H9 (cell line): ENCODE data around the gene CNOT4. TPM values are rescaled to one million over a fixed set of nuclear protein-coding genes. Genes with fewer than 3 reads are reported as not detected.
"Not testable (repeated sequence)": the region's sequence is repeated elsewhere in the genome, so short reads cannot be mapped to it uniquely, and the experiment has no call there.

Source experiments
- DNase-seq: peaks from one replicate; pipeline ENCODE4 v3.0.0-alpha.2; 2017
- H2AFZ ChIP-seq: one replicate; pipeline ENCODE4 v1.6.1; 2013; ENCODE audit warnings: mild to moderate bottlenecking, low read length, control low read depth, moderate library complexity
- H2AK5ac ChIP-seq: 2 replicates; pipeline ENCODE4 v1.6.1; 2013; ENCODE audit warnings: low read length, control low read depth, mixed read lengths; ENCODE audit not compliant: insufficient read length
- H2BK120ac ChIP-seq: one replicate; pipeline ENCODE4 v1.6.1; 2013; ENCODE audit warnings: low read depth, mild to moderate bottlenecking, low read length, control low read depth, inconsistent platforms; ENCODE audit not compliant: poor library complexity, severe bottlenecking
- H2BK12ac ChIP-seq: 2 replicates; pipeline ENCODE4 v1.6.1; 2013; ENCODE audit warnings: low read length, control low read depth, mixed read lengths, low read depth; ENCODE audit not compliant: insufficient read length
- H2BK15ac ChIP-seq: 2 replicates; pipeline ENCODE4 v1.6.1; 2013; ENCODE audit warnings: low read depth, low read length, control low read depth
- H2BK20ac ChIP-seq: one replicate; pipeline ENCODE4 v1.6.1; 2013; ENCODE audit warnings: low read depth, mild to moderate bottlenecking, low read length, control low read depth, inconsistent platforms; ENCODE audit not compliant: poor library complexity, severe bottlenecking
- H2BK5ac ChIP-seq: 2 replicates; pipeline ENCODE4 v1.6.1; 2013; ENCODE audit warnings: low read length, control low read depth, mixed read lengths; ENCODE audit not compliant: insufficient read length
- H3K14ac ChIP-seq: 2 replicates; pipeline ENCODE4 v1.6.1; 2013; ENCODE audit warnings: low read length, control low read depth; ENCODE audit not compliant: insufficient read depth
- H3K18ac ChIP-seq: 2 replicates; pipeline ENCODE4 v1.6.1; 2013; ENCODE audit warnings: low read depth, mild to moderate bottlenecking, mixed read lengths, low read length, control low read depth; ENCODE audit not compliant: insufficient read length
- H3K23ac ChIP-seq: 2 replicates; pipeline ENCODE4 v1.6.1; 2013; ENCODE audit warnings: low read length, control low read depth, mixed read lengths, low read depth; ENCODE audit not compliant: insufficient read length
- H3K23me2 ChIP-seq: 2 replicates; pipeline ENCODE4 v1.6.1; 2013; ENCODE audit warnings: low read depth, mild to moderate bottlenecking, mixed read lengths, low read length, control low read depth; ENCODE audit not compliant: insufficient read length, poor library complexity, severe bottlenecking
- H3K27ac ChIP-seq: 2 replicates; pipeline ENCODE4 v1.5.1; 2013; ENCODE audit warnings: low read length, control low read depth, mixed read lengths, low read depth; ENCODE audit not compliant: insufficient read length
- H3K27me3 ChIP-seq: 2 replicates; pipeline ENCODE4 v1.6.1; 2013; ENCODE audit warnings: low read length, control low read depth, inconsistent platforms; ENCODE audit not compliant: insufficient read depth
- H3K4ac ChIP-seq: 2 replicates; pipeline ENCODE4 v1.6.1; 2013; ENCODE audit warnings: low read depth, mild to moderate bottlenecking, control low read depth, inconsistent platforms, low read length, moderate library complexity
- H3K4me1 ChIP-seq: 2 replicates; pipeline ENCODE4 v1.6.1; 2013; ENCODE audit warnings: low read length, control low read depth, inconsistent platforms; ENCODE audit not compliant: insufficient read depth
- H3K4me2 ChIP-seq: 2 replicates; pipeline ENCODE4 v1.6.1; 2013; ENCODE audit warnings: low read length, control low read depth, mixed read lengths; ENCODE audit not compliant: insufficient read length, insufficient read depth
- H3K56ac ChIP-seq: 2 replicates; pipeline ENCODE4 v1.6.1; 2013; ENCODE audit warnings: low read depth, mild to moderate bottlenecking, mixed read lengths, low read length, control low read depth; ENCODE audit not compliant: insufficient read length
- H3K79me1 ChIP-seq: 2 replicates; pipeline ENCODE4 v1.6.1; 2013; ENCODE audit warnings: low read depth, mild to moderate bottlenecking, moderate library complexity, low read length, control low read depth, inconsistent platforms; ENCODE audit not compliant: insufficient read depth, poor library complexity, severe bottlenecking
- H3K79me2 ChIP-seq: 2 replicates; pipeline ENCODE4 v1.6.1; 2013; ENCODE audit warnings: low read length, control low read depth, inconsistent platforms; ENCODE audit not compliant: insufficient read depth
- H3K9ac ChIP-seq: 2 replicates; pipeline ENCODE4 v1.6.1; 2013; ENCODE audit warnings: low read length, control low read depth, mixed read lengths; ENCODE audit not compliant: insufficient read length; ENCODE audit errors: extremely low read depth
- H3K9me3 ChIP-seq: one replicate; pipeline ENCODE4 v1.6.1; 2013; ENCODE audit warnings: low read depth, low read length, inconsistent platforms; ENCODE audit not compliant: control insufficient read depth
- H3T11ph ChIP-seq: one replicate; pipeline ENCODE4 v1.6.1; 2013; ENCODE audit warnings: mild to moderate bottlenecking, low read length, control low read depth, inconsistent platforms
- H4K20me1 ChIP-seq: one replicate; pipeline ENCODE4 v1.6.1; 2013; ENCODE audit not compliant: control insufficient read depth, insufficient read length, insufficient read depth
- H4K5ac ChIP-seq: 2 replicates; pipeline ENCODE4 v1.6.1; 2013; ENCODE audit warnings: low read depth, mild to moderate bottlenecking, mixed read lengths, low read length, control low read depth; ENCODE audit not compliant: insufficient read length
- H4K8ac ChIP-seq: replicated peaks from 2 replicates; pipeline ENCODE4 v1.6.1; 2013; ENCODE audit warnings: low read length, control low read depth, mixed read lengths, low read depth; ENCODE audit not compliant: insufficient read length
- H4K91ac ChIP-seq: 2 replicates; pipeline ENCODE4 v1.6.1; 2013; ENCODE audit warnings: low read depth, mild to moderate bottlenecking, moderate library complexity, mixed read lengths, low read length, control low read depth; ENCODE audit not compliant: insufficient read length
- H3K27ac Mint-ChIP-seq, 3 experiments: 2 replicates in 2 of 3; 3 replicates in 1 of 3; pipeline ENCODE4 v1.8.0; 2020 to 2021; ENCODE audit warnings: mixed read lengths in 3 of 3, mild to moderate bottlenecking in 1 of 3, moderate library complexity in 1 of 3
- H3K27me3 Mint-ChIP-seq: 2 replicates; pipeline ENCODE4 v1.8.0; 2021; ENCODE audit warnings: low read depth, mild to moderate bottlenecking, moderate library complexity, mixed read lengths
- H3K36me3 Mint-ChIP-seq, 3 experiments: 2 replicates in 2 of 3; 3 replicates in 1 of 3; pipeline ENCODE4 v1.8.0; 2020 to 2021; ENCODE audit warnings: low read depth in 3 of 3, mixed read lengths in 3 of 3; ENCODE audit not compliant: insufficient read depth in 1 of 3
- H3K4me1 Mint-ChIP-seq, 2 experiments: 2 replicates each; pipeline ENCODE4 v1.8.0; 2020; ENCODE audit warnings: mixed read lengths in 2 of 2
- H3K4me3 Mint-ChIP-seq, 2 experiments: 2 replicates in 1 of 2; 3 replicates in 1 of 2; pipeline ENCODE4 v1.8.0; 2020 to 2021; ENCODE audit warnings: mild to moderate bottlenecking in 2 of 2, mixed read lengths in 2 of 2, moderate library complexity in 1 of 2
- H3K9me3 Mint-ChIP-seq, 2 experiments: 2 replicates in 1 of 2; 3 replicates in 1 of 2; pipeline ENCODE4 v1.8.0; 2020; ENCODE audit warnings: mild to moderate bottlenecking in 2 of 2, mixed read lengths in 2 of 2, moderate library complexity in 1 of 2
- CTCF ChIP-seq: fragments of 200-600 bp; sonication (generic); conservative IDR thresholded peaks from 3 replicates; pipeline ENCODE4 v1.8.0; 2021; ENCODE audit warnings: antibody characterized with exemption, mild to moderate bottlenecking
- WGBS: extraction: QIAGEN DNeasy Blood & Tissue Kit; methylation state at CpG from one replicate; pipeline ENCODE4 v1.1.7; 2013; ENCODE audit warnings: missing lambda C conversion rate, low lambda C conversion rate, mixed read lengths; ENCODE audit not compliant: insufficient read length; ENCODE audit errors: extremely low coverage; 5-methylcytosine and 5-hydroxymethylcytosine counted together
- total RNA-seq: library from RNA; stranded (reverse); gene quantifications from 2 replicates; pipeline ENCODE4 v1.2.1, GENCODE V29; 2021

The CNOT4 gene
- total RNA-seq, 1 experiment from 2014 or later, result 27.4 TPM

DNA sequence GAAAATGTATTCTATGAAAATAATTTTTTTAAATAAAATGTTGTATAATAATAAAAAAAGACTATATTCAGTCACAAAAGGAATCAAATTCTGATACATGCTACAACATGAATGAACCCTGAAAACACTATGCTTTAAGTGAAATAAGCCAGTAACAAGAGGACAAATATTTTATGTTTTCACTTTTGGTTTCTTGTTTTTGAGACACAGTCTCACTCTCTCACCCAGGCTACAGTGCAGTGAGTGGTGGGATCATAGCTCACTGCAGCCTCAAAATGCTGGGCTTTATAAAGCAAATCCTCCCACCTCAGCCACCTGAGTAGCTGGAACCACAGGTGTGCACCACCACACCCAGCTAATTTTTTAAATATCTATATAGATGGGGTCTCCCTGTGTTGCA, 64.2 kb downstream of the CNOT4 start:
- no peak overlapping the region for H3K14ac ChIP-seq
- TF ChIP-seq CTCF, result no peak
- no peaks in the 10 kb centered on the region for H3K79me1 ChIP-seq
- H3K23ac ChIP-seq, result no peak overlapping the region
- no peaks in the 10 kb centered on the region for H3K9me3 Mint-ChIP-seq
- H3K4ac ChIP-seq, result no peak overlapping the region
- no peaks in the 10 kb centered on the region for H4K20me1 ChIP-seq
- no peak overlapping the region for H2AK5ac ChIP-seq
- no peak for DNase-seq
- H2BK12ac ChIP-seq, result no peak overlapping the region
- no peak overlapping the region for H4K5ac ChIP-seq
- H3K36me3 Mint-ChIP-seq, result no peaks in the 10 kb centered on the region
- H3K4me1 Mint-ChIP-seq, result peaks cover 4 to 6% of the 10 kb centered on the region in 2 experiments; a peak in 3 of 4 replicates
- H2BK20ac ChIP-seq, result no peak overlapping the region
- no peak overlapping the region for H3T11ph ChIP-seq
- H3K27me3 Mint-ChIP-seq, result no peaks in the 10 kb centered on the region
- no peak overlapping the region for H3K56ac ChIP-seq
- H2BK15ac ChIP-seq, result no peak overlapping the region
- H3K27me3 ChIP-seq, result no peaks in the 10 kb centered on the region
- no peak overlapping the region for H3K18ac ChIP-seq
- no peak overlapping the region for H2BK120ac ChIP-seq
- no peak overlapping the region; a peak in 1 of 7 replicates for H3K27ac Mint-ChIP-seq
- H3K9me3 ChIP-seq, result no peaks in the 10 kb centered on the region
- H3K4me1 ChIP-seq, result no peaks in the 10 kb centered on the region
- no peak overlapping the region for H4K91ac ChIP-seq
- H3K23me2 ChIP-seq, result no peaks in the 10 kb centered on the region
- no peak overlapping the region for H2BK5ac ChIP-seq
- no peak overlapping the region for H3K9ac ChIP-seq
- no peak overlapping the region for H4K8ac ChIP-seq
- H2AFZ ChIP-seq, result no peak overlapping the region
- no peak overlapping the region for H3K4me2 ChIP-seq
- no peak overlapping the region for H3K4me3 Mint-ChIP-seq
- no peak overlapping the region for H3K27ac ChIP-seq
- no peaks in the 10 kb centered on the region for H3K79me2 ChIP-seq

DNA sequence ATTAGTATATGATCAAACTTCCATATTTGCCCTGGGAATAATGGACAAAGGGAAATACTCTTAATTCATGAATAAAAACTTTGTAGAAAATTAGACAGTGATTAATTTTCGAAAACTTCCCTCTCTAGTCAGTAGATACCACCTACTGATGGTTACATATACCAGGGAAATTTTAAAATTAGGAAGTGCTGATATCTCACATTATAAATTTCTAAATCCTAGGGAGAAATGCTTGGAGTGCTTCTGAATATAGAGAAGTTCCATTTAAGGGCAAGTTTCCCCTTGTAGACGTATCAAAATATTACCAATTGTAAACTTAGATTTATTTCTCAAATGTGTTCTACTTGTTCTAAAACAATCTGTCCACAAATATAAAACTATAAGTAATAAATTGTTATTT, 64.6 kb downstream of the CNOT4 start:
- WGBS, result no CpG with 5 or more reads among the region's 2 CpGs
- not testable (repeated sequence) for H3K23me2 ChIP-seq, H3K18ac ChIP-seq, H4K5ac ChIP-seq, H3K27me3 ChIP-seq, H4K20me1 ChIP-seq, H2BK12ac ChIP-seq, H3K4me3 Mint-ChIP-seq, H3K4ac ChIP-seq, H3K36me3 Mint-ChIP-seq, H3K56ac ChIP-seq, H3K4me2 ChIP-seq, H3K9me3 ChIP-seq, H3T11ph ChIP-seq, H2AFZ ChIP-seq, H4K91ac ChIP-seq, H3K4me1 ChIP-seq, H2BK5ac ChIP-seq, H3K23ac ChIP-seq, H3K79me1 ChIP-seq, H2BK15ac ChIP-seq, H3K27ac ChIP-seq, H3K9ac ChIP-seq, H2BK20ac ChIP-seq, H3K4me1 Mint-ChIP-seq, H3K27me3 Mint-ChIP-seq, H3K14ac ChIP-seq, H2AK5ac ChIP-seq, H3K27ac Mint-ChIP-seq, H3K79me2 ChIP-seq, DNase-seq, H4K8ac ChIP-seq, H2BK120ac ChIP-seq, H3K9me3 Mint-ChIP-seq
